Gastrocnemius medialis (tissue), 4 donors: Measurements from ENCODE around the gene TMEM269. TPM values are rescaled to one million over a fixed set of nuclear protein-coding genes. Genes with fewer than 3 reads are reported as not detected.
A peak's percentile ranks its signal among the peaks of the same experiment; 100 is the strongest.

Experiments
- ATAC-seq, 2 donors: fragments of 150-250 bp; one replicate each; pipeline ENCODE4 v1.9.1; 2016
- DNase-seq, 2 donors: peaks; one replicate each; pipeline ENCODE4 v3.0.0-alpha.2; 2019
- H3K27ac ChIP-seq, 4 donors: fragments of 200-600 bp; sonication (generic); 1 replicate in 1 of 4; 2 replicates in 3 of 4; pipeline ENCODE4 v1.5.1; 2016 to 2018; ENCODE audit warnings: mild to moderate bottlenecking in 2 of 4, moderate library complexity in 1 of 4
- H3K27me3 ChIP-seq, 3 donors: fragments of 200-600 bp; sonication (generic) in 2 of 3; 1 replicate in 1 of 3; 2 replicates in 2 of 3; pipeline versions ENCODE4 v1.5.1 to v1.6.0; 2016 to 2019; ENCODE audit warnings: mild to moderate bottlenecking in 1 of 3, moderate library complexity in 1 of 3
- H3K36me3 ChIP-seq, 2 donors: fragments of 200-600 bp; sonication (generic) in 1 of 2; one replicate each; pipeline ENCODE4 v1.5.1; 2017 to 2018
- H3K4me1 ChIP-seq, 2 donors: fragments of 200-600 bp; sonication (generic) in 1 of 2; one replicate each; pipeline ENCODE4 v1.5.1; 2016 to 2017; ENCODE audit warnings: mild to moderate bottlenecking in 2 of 2
- H3K4me3 ChIP-seq, 4 donors: fragments of 200-600 bp; sonication (generic) in 3 of 4; 1 replicate in 1 of 4; 2 replicates in 3 of 4; pipeline ENCODE4 v1.5.1; 2016 to 2019; ENCODE audit warnings: mild to moderate bottlenecking in 2 of 4
- H3K9me3 ChIP-seq, 3 donors: fragments of 200-600 bp; sonication (generic) in 2 of 3; 1 replicate in 1 of 3; 2 replicates in 2 of 3; pipeline ENCODE4 v1.5.1; 2016 to 2019
- CTCF ChIP-seq, 5 experiments: fragments of 450-650 bp in 3 of 5; fragments of 200-600 bp in 2 of 5; sonication (generic) in 2 of 5; IDR thresholded peaks in 4 of 5; conservative IDR thresholded peaks in 1 of 5; 1 replicate in 4 of 5; 2 replicates in 1 of 5; pipeline ENCODE4 v1.5.1; 2016 to 2019; ENCODE audit warnings: antibody characterized with exemption in 5 of 5, mild to moderate bottlenecking in 3 of 5, moderate library complexity in 3 of 5
- POLR2A ChIP-seq, 2 donors: fragments of 450-650 bp; IDR thresholded peaks; one replicate each; pipeline ENCODE4 v1.6.1; 2017; ENCODE audit warnings: antibody characterized with exemption in 2 of 2, mild to moderate bottlenecking in 2 of 2, moderate library complexity in 2 of 2
- in situ Hi-C, 4 donors: fragments of 200-750 bp; cut with MboI; loops; one replicate each; pipeline versions ENCODE4 v1.15.0 to v1.8.0; 2017; ENCODE audit warnings: low sequenced_read_pairs in 4 of 4
- intact Hi-C: fragments of 100-400 bp; cut with DNase I; formaldehyde crosslinking; loops from one replicate; pipeline ENCODE4 v1.15.1; 2023; ENCODE audit warnings: low total_unique reads
- total RNA-seq, 4 donors: library from RNA; depleted of rRNA; stranded (reverse); fragments of >200 nt; gene quantifications; one replicate each; pipeline versions ENCODE4 v1.1.0 to v1.2.3, GENCODE V29; 2016

Gene TMEM269
- total RNA-seq, 4 donors from 2014 or later: 0.19 to 0.25 TPM; not detected in 2

GRCh38 chr1:42746436-42747105, 38.2 kb upstream of the TMEM269 start:
- no peaks in the 10 kb centered on the region for H3K9me3 ChIP-seq
- TF ChIP-seq CTCF (IDR thresholded peaks at IDR 0.05 in 4 of 5, conservative IDR thresholded peaks at IDR 0.05 in 1 of 5) (no peak), POLR2A (IDR thresholded peaks at IDR 0.05) (no peak)
- no peaks in the 10 kb centered on the region for H3K27me3 ChIP-seq
- no peak overlapping the region for H3K27ac ChIP-seq
- in situ Hi-C loops: loop anchor here in 3 of 4 donors (10.0 to 25.0 kb wide), 4 partner anchors 162 to 609 kb away; no protein-coding TSS in a partner anchor
- intact Hi-C loops: loop anchor here (10.0 kb wide), 1 partner anchor 602 kb away; no protein-coding TSS in a partner anchor
- no peak for ATAC-seq
- no peak for DNase-seq
- peaks cover 0 to 45% of the 10 kb centered on the region in 2 donors for H3K36me3 ChIP-seq
- no peaks in the 10 kb centered on the region for H3K4me1 ChIP-seq
- no peak overlapping the region for H3K4me3 ChIP-seq

- no peak overlapping the region for H3K4me3 ChIP-seq
- no peak overlapping the region for H3K27ac ChIP-seq
- H3K27me3 ChIP-seq: no peaks in the 10 kb centered on the region
- no peak for ATAC-seq
- intact Hi-C loops (loop anchor here (10.0 kb wide), 1 partner anchor 602 kb away; no protein-coding TSS in a partner anchor), in situ Hi-C loops (loop anchor here in 3 of 4 donors (10.0 to 25.0 kb wide), 4 partner anchors 162 to 610 kb away; no protein-coding TSS in a partner anchor)
- peaks cover 0 to 50% of the 10 kb centered on the region in 2 donors for H3K36me3 ChIP-seq
- no peaks in the 10 kb centered on the region for H3K4me1 ChIP-seq
- DNase-seq: no peak
- TF ChIP-seq CTCF (IDR thresholded peaks at IDR 0.05 in 4 of 5, conservative IDR thresholded peaks at IDR 0.05 in 1 of 5): peak in 3 of 5 experiments; percentile 42 to 65 (median 57)
- TF ChIP-seq POLR2A (IDR thresholded peaks at IDR 0.05): no peak
- no peaks in the 10 kb centered on the region for H3K9me3 ChIP-seq
Observed at GRCh38 chr1:42747125-42747524, 37.7 kb upstream of the TMEM269 start.

GRCh38 chr1:42748021-42748420, 36.8 kb upstream of the TMEM269 start:
- ATAC-seq (no peak), DNase-seq (no peak)
- Histone ChIP-seq H3K36me3 (peaks cover 0 to 59% of the 10 kb centered on the region in 2 donors), H3K27me3 (no peaks in the 10 kb centered on the region), H3K4me3 (no peak overlapping the region), H3K4me1 (no peaks in the 10 kb centered on the region), H3K9me3 (no peaks in the 10 kb centered on the region), H3K27ac (no peak overlapping the region)
- no peak for TF ChIP-seq POLR2A (IDR thresholded peaks at IDR 0.05)
- no peak for TF ChIP-seq CTCF (IDR thresholded peaks at IDR 0.05 in 4 of 5, conservative IDR thresholded peaks at IDR 0.05 in 1 of 5)
- in situ Hi-C loops: loop anchor here in 3 of 4 donors (10.0 to 25.0 kb wide), 4 partner anchors 163 to 611 kb away; no protein-coding TSS in a partner anchor
- intact Hi-C loops: loop anchor here (10.0 kb wide), 1 partner anchor 603 kb away; no protein-coding TSS in a partner anchor

GRCh38 chr1:42748461-42749410, 36.1 kb upstream of the TMEM269 start:
- no peaks in the 10 kb centered on the region for H3K27me3 ChIP-seq
- peaks cover 0 to 66% of the 10 kb centered on the region in 2 donors for H3K36me3 ChIP-seq
- no peaks in the 10 kb centered on the region for H3K4me1 ChIP-seq
- ATAC-seq (no peak), DNase-seq (no peak)
- H3K27ac ChIP-seq: no peak overlapping the region
- H3K9me3 ChIP-seq: no peaks in the 10 kb centered on the region
- TF ChIP-seq CTCF (IDR thresholded peaks at IDR 0.05 in 4 of 5, conservative IDR thresholded peaks at IDR 0.05 in 1 of 5): no peak
- no peak for TF ChIP-seq POLR2A (IDR thresholded peaks at IDR 0.05)
- no peak overlapping the region for H3K4me3 ChIP-seq
- in situ Hi-C loops: loop anchor here in 3 of 4 donors (10.0 to 25.0 kb wide), 4 partner anchors 164 to 611 kb away; no protein-coding TSS in a partner anchor
- intact Hi-C loops: loop anchor here (10.0 kb wide), 1 partner anchor 604 kb away; no protein-coding TSS in a partner anchor
